SIG-M5 (cell line): Measurements from ENCODE around the gene SMKR1.
"Not testable (repeated sequence)": the region's sequence is repeated elsewhere in the genome, so short reads cannot be mapped to it uniquely, and the experiment has no call there.

Experiments used
- DNase-seq: peaks from one replicate; lab custom pipeline; 2025; lab: John Stamatoyannopoulos, UW

The SMKR1 gene

GRCh38 chr7:129529643-129530042, 27.3 kb downstream of the SMKR1 start:
- no peak for DNase-seq

- DNase-seq: no peak
Observed at GRCh38 chr7:129530795-129531391, 28.6 kb downstream of the SMKR1 start.

DNA sequence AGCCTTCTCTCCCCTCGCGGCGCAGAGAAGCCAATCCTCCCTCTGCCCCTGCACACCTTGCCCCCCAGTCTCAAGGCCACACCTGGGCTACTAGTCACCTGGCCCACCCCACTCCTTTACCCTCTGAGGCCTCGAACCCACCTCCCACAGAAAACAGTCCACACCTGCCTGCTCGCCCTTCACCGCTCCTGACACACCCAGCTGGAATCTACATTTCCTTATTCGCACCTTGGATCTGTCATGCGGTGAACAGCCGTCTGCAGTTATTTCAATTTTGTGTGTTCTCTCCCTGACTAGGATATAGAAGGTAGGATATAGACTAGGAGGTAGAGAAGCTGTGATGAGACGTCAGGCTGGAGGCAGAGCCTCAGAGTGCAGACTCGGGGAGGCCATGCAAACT, 29.4 kb downstream of the SMKR1 start:
- DNase-seq: no peak

GRCh38 chr7:129532375-129532774, 30.0 kb downstream of the SMKR1 start:
- DNase-seq: no peak

DNA sequence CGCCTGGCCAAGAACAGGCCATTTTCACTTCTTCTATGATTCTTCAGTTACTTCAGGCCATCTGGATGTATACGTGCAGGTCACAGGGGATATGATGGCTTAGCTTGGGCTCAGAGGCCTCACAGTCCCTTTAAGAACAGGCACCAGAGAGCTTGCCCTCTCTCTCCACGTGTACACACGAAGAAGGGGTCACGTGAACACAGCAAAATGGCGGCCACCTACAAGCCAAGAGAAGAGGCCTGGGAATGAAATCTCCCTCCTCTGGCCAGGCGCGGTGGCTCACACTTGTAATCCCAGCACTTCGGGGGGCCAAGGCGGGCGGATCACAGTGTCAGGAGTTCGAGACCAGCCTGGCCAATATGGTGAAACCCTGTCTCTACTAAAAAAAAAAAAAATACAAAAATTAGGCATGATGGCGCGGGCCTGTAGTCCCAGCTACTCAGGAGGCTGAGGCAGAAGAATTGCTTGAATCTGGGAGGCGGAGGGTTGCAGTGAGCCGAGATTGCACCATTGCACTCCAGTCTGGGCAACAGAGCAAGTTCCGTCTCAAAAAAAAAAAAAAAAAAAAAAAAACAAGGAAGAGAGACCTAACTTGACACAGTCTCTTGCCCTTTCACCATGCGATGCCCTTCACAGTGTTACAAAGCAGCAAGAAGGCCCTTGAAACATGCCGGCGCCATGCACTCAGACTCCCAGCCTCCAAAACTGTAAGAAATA, 32.4 kb downstream of the SMKR1 start:
- not testable (repeated sequence) for DNase-seq

DNA sequence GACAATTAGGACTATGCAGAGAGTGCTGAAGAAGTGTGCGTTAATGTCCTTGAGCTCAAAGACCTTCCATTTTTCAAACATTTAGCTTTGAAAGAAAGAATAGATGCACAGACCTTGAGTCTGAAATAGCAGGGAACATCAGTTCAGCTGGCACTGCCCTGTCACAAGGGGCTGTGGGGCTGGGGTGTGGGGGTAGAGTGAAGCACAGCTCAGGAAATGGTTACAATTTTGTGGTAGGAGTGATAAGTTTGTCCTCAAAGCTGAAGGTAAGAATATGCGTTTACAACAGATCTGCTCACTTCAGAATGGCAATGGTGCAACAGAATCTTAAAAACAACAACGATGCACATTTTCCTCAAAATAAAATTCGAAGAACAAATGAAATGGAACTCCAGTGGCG, 33.6 kb downstream of the SMKR1 start:
- no peak for DNase-seq

- no peak for DNase-seq
Observed at GRCh38 chr7:129536323-129536722, 34.0 kb downstream of the SMKR1 start.

GRCh38 chr7:129538790-129539189, 36.5 kb downstream of the SMKR1 start:
- no peak for DNase-seq

DNA sequence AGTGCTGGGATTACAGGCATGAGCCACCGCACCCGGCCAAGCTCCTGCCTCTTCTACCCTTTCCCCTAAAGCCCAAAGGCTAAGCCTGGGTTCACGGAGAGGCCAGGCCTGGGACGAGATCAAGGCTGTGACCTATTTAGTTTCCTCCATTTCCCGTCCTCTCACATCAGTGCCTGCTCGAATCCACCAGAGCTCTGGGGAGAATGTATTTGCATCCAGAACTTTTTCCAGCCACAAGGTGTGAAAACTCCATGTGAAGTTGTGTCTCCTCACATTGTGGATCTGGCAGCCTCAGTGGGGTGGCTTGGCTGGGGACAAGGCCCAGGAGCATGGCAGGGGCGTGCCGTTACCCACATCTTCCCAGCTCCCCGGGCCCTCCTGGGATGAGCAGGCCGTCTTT, 38.0 kb downstream of the SMKR1 start:
- no peak for DNase-seq

DNA sequence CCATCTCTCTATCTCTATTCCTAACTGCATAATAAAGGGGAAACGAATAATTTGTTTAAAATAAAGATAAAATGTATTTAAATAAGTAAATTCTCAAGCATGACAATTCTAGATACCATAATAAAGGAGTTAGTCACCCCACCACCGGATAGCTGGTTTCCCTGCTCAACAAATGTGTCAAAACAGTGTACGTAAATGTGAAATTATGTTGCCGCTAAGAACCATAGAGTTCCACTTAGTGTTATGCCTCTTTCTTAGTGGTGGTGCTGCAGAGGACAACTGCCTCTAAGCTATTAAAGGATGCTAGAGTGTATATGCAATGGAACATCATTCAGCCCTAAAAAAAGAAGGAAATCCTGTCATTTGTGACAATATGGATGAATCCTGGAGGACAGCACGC, 42.4 kb downstream of the SMKR1 start:
- no peak for DNase-seq

GRCh38 chr7:129550693-129551360, 48.5 kb downstream of the SMKR1 start:
- DNase-seq: no peak

DNA sequence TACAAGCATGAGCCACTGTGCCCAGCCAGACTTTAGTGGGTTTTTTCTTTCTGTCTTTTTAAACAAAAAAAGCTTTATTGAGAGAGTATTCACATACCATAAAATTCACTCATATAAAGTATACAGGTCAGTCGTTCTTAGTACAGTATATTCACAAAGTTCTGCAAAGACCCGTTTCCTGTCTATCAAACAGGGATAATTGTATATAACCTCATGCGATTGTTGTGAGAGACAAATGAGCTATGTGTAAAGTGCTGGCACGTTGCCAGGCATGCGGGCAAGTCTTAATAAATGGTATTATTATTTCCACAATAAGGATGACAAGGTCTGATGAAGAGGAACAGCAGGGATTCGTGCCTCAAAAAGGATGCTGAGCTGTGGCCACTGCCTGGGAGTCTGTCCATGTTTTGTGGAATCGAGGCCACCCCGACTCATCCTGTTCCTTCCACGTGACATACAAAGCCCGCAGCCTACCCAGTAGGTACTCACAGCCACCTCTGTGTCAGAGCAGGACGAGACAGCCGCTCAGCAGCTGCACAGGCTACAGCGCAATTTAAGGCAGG, 51.6 kb downstream of the SMKR1 start:
- DNase-seq: no peak

GRCh38 chr7:129556607-129557133, 54.3 kb downstream of the SMKR1 start:
- DNase-seq: no peak

GRCh38 chr7:129557686-129558481, 55.6 kb downstream of the SMKR1 start:
- no peak for DNase-seq

- no peak for DNase-seq
Observed at GRCh38 chr7:129559564-129559963, 57.2 kb downstream of the SMKR1 start.

DNA sequence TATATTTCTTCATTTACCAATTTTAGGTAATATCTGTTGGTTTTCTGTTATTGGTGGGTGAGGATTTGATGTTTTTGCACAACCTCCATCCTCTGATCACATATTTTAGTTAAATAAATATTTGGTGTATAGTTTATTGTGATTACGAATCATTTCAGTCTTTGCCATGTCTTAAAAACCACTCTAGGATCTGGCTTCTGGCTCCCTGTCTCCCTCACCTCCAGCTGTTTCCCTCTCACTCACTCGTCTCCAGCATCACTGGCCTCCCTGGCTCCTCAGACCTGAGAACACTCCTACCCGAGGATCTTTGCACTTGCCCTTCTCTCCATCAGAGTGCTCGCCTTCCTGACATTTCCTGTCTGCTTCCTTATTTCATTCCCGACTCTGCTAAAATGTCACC, 58.5 kb downstream of the SMKR1 start:
- DNase-seq: no peak

GRCh38 chr7:129561677-129562359, 59.5 kb downstream of the SMKR1 start:
- no peak for DNase-seq
